ENCODE data around the gene CBARP. TPM values are rescaled to one million over a fixed set of nuclear protein-coding genes. Genes with fewer than 3 reads are reported as not detected.

The CBARP gene
- total and polyA plus RNA-seq, 2 of the 13 experiments (the other 11 are each of a cell fraction or from before 2014, with no cell fraction given) = 1.2 to 1.4 TPM

DNA sequence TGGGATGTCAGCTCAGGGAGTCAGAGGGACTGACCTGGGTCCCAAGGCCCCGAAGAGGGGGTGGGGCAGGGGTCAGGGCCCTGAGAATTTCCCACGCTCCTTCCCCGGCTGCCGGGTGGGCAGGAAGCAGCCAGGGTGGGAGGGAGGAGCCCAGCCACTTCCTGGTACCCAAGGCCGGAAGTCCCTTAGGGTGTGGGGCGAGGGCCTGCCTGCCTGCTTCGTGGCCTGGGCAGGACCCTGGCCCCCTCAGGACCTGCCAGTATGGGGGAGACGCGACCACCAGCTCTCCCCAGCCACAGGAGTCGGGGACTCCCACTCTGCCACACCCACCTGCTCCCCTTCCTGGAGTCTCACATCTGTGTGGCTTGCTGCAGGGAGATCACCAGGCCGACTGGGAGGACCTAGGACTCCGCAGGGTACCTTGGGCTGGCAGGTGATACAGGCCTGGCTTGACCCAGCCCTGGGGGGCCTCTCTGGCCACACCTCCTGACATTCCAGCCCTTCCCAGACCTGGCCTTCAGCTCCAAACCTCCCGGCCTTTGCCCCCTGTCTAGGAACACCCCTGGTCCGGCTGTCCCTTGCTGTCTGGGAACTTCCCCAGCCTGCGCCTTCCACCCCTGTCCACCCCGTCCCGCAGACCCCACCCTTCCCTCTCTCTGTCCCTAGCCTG, 21.5 kb upstream of the CBARP start (continued):
- TF ChIP-seq TFDP2 (CRISPR knock-in tag; IDR thresholded peaks at IDR 0.05) (0 out of 2 replicates have a peak, but pooled peaks have one; percentile 45), ZFYVE20 (CRISPR knock-in tag; IDR thresholded peaks at IDR 0.05; ENCODE audit: borderline replicate concordance, low read depth) (no peak), PHB2 (IDR thresholded peaks at IDR 0.05; ENCODE audit: partially characterized antibody) (no peak), ADNP (CRISPR knock-in tag; IDR thresholded peaks at IDR 0.05) (no peak), SALL2 (CRISPR knock-in tag; IDR thresholded peaks at IDR 0.05) (no peak), ZNF431 (CRISPR knock-in tag; IDR thresholded peaks at IDR 0.05; ENCODE audit: borderline replicate concordance, low read depth) (peak; percentile 97), SOX6 (IDR thresholded peaks at IDR 0.05) (no peak), SOX6 (CRISPR knock-in tag; IDR thresholded peaks at IDR 0.05) (peak; percentile 81), ZNF260 (CRISPR knock-in tag; IDR thresholded peaks at IDR 0.05; ENCODE audit: borderline replicate concordance, low read depth) (no peak), GABPA (IDR thresholded peaks at IDR 0.05; ENCODE audit: low read depth, low read length) (no peak), GABPA (CRISPR knock-in tag; IDR thresholded peaks at IDR 0.05; ENCODE audit: low read depth) (peak; percentile 92), ZNF280B (CRISPR knock-in tag; IDR thresholded peaks at IDR 0.05; ENCODE audit: borderline replicate concordance) (peak; percentile 94), PPARG (CRISPR knock-in tag; conservative IDR thresholded peaks at IDR 0.05) (peak; percentile 55; the same call in 1 of the 2 replicates), FLYWCH1 (CRISPR knock-in tag; IDR thresholded peaks at IDR 0.05) (no peak), NR2F2 (IDR thresholded peaks at IDR 0.05; ENCODE audit: borderline replicate concordance, low read depth) (peak; percentile 61; the same call in 1 of the 2 replicates), NCOA5 (CRISPR knock-in tag; IDR thresholded peaks at IDR 0.05) (peak; percentile 46; the same call in 1 of the 2 replicates), SNAI1 (CRISPR knock-in tag; IDR thresholded peaks at IDR 0.05; ENCODE audit: borderline replicate concordance) (peak; percentile 22; the same call in 1 of the 2 replicates), ZNF224 (CRISPR knock-in tag; IDR thresholded peaks at IDR 0.05) (peak; percentile 67)
- TF ChIP-seq, protein P1, sequence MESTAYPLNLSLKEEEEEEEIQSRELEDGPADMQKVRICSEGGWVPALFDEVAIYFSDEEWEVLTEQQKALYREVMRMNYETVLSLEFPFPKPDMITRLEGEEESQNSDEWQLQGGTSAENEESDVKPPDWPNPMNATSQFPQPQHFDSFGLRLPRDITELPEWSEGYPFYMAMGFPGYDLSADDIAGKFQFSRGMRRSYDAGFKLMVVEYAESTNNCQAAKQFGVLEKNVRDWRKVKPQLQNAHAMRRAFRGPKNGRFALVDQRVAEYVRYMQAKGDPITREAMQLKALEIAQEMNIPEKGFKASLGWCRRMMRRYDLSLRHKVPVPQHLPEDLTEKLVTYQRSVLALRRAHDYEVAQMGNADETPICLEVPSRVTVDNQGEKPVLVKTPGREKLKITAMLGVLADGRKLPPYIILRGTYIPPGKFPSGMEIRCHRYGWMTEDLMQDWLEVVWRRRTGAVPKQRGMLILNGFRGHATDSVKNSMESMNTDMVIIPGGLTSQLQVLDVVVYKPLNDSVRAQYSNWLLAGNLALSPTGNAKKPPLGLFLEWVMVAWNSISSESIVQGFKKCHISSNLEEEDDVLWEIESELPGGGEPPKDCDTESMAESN (CRISPR knock-in tag; conservative IDR thresholded peaks at IDR 0.05) = 0 out of 2 replicates have a peak, but pooled peaks have one; percentile 40
- TF ChIP-seq, protein P2, sequence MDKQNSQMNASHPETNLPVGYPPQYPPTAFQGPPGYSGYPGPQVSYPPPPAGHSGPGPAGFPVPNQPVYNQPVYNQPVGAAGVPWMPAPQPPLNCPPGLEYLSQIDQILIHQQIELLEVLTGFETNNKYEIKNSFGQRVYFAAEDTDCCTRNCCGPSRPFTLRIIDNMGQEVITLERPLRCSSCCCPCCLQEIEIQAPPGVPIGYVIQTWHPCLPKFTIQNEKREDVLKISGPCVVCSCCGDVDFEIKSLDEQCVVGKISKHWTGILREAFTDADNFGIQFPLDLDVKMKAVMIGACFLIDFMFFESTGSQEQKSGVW (CRISPR knock-in tag; IDR thresholded peaks at IDR 0.05; ENCODE audit: borderline replicate concordance) = no peak
- TF ChIP-seq, protein P3, sequence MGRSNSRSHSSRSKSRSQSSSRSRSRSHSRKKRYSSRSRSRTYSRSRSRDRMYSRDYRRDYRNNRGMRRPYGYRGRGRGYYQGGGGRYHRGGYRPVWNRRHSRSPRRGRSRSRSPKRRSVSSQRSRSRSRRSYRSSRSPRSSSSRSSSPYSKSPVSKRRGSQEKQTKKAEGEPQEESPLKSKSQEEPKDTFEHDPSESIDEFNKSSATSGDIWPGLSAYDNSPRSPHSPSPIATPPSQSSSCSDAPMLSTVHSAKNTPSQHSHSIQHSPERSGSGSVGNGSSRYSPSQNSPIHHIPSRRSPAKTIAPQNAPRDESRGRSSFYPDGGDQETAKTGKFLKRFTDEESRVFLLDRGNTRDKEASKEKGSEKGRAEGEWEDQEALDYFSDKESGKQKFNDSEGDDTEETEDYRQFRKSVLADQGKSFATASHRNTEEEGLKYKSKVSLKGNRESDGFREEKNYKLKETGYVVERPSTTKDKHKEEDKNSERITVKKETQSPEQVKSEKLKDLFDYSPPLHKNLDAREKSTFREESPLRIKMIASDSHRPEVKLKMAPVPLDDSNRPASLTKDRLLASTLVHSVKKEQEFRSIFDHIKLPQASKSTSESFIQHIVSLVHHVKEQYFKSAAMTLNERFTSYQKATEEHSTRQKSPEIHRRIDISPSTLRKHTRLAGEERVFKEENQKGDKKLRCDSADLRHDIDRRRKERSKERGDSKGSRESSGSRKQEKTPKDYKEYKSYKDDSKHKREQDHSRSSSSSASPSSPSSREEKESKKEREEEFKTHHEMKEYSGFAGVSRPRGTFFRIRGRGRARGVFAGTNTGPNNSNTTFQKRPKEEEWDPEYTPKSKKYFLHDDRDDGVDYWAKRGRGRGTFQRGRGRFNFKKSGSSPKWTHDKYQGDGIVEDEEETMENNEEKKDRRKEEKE (IDR thresholded peaks at IDR 0.05) = no peak
